ENCODE measurements around the gene STAMBPL1. TPM values are rescaled to one million over a fixed set of nuclear protein-coding genes. Genes with fewer than 3 reads are reported as not detected.
A peak's percentile ranks its signal among the peaks of the same experiment; 100 is the strongest.

Gene STAMBPL1
- total RNA-seq, 1 donor from 2014 or later, result 1.5 TPM

GRCh38 chr10:88957381-88957780 is 77.3 kb downstream of the STAMBPL1 start:
- H3K36me3 Mint-ChIP-seq (ENCODE audit: low read depth, unreplicated experiment), result peaks cover 3% of the 10 kb centered on the region
- TF ChIP-seq EZH2 (IDR thresholded peaks at IDR 0.05; ENCODE audit: insufficient read depth, low read length), result no peak
- TF ChIP-seq, protein P1, sequence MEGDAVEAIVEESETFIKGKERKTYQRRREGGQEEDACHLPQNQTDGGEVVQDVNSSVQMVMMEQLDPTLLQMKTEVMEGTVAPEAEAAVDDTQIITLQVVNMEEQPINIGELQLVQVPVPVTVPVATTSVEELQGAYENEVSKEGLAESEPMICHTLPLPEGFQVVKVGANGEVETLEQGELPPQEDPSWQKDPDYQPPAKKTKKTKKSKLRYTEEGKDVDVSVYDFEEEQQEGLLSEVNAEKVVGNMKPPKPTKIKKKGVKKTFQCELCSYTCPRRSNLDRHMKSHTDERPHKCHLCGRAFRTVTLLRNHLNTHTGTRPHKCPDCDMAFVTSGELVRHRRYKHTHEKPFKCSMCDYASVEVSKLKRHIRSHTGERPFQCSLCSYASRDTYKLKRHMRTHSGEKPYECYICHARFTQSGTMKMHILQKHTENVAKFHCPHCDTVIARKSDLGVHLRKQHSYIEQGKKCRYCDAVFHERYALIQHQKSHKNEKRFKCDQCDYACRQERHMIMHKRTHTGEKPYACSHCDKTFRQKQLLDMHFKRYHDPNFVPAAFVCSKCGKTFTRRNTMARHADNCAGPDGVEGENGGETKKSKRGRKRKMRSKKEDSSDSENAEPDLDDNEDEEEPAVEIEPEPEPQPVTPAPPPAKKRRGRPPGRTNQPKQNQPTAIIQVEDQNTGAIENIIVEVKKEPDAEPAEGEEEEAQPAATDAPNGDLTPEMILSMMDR (IDR thresholded peaks at IDR 0.05; ENCODE audit: insufficient read depth, low read depth, low read length), result no peak
- no peak overlapping the region for H3K9ac ChIP-seq (ENCODE audit: low read length)
- H3K9me3 ChIP-seq (ENCODE audit: insufficient read depth, low read depth, low read length), result no peaks in the 10 kb centered on the region
- no peaks in the 10 kb centered on the region for H3K27me3 ChIP-seq (ENCODE audit: insufficient read depth, low read length)
- H3K4me3 ChIP-seq (ENCODE audit: insufficient read depth, low read depth, low read length), result no peak overlapping the region
- H3K4me2 ChIP-seq (ENCODE audit: low read length), result no peak overlapping the region
- DNase-seq (ENCODE audit: low read depth), result no peak
- no peak overlapping the region for H3K27ac Mint-ChIP-seq (ENCODE audit: unreplicated experiment)
- no peak overlapping the region for H3K4me3 Mint-ChIP-seq (ENCODE audit: unreplicated experiment)
- FAIRE-seq, result peak; percentile 39
- H2AFZ ChIP-seq (ENCODE audit: low read depth, low read length), result no peak overlapping the region
- H3K4me1 ChIP-seq (ENCODE audit: insufficient read depth, low read length), result peaks cover 11% of the 10 kb centered on the region
- H3K27me3 Mint-ChIP-seq (ENCODE audit: low read depth, unreplicated experiment), result no peaks in the 10 kb centered on the region
- H3K4me1 Mint-ChIP-seq (ENCODE audit: low read depth, unreplicated experiment), result peaks cover 3% of the 10 kb centered on the region
- H3K27ac ChIP-seq (ENCODE audit: low read depth, low read length), result no peak overlapping the region
- no peaks in the 10 kb centered on the region for H4K20me1 ChIP-seq (ENCODE audit: insufficient read depth, low read length)
- peaks cover 3% of the 10 kb centered on the region for H3K9me3 Mint-ChIP-seq (ENCODE audit: unreplicated experiment)
- no peaks in the 10 kb centered on the region for H3K79me2 ChIP-seq (ENCODE audit: insufficient read depth, low read length)
- no peaks in the 10 kb centered on the region for H3K36me3 ChIP-seq (ENCODE audit: insufficient read depth, low read length)

GRCh38 chr10:88958721-88959120 is 78.7 kb downstream of the STAMBPL1 start:
- no peak overlapping the region for H3K9ac ChIP-seq (ENCODE audit: low read length)
- TF ChIP-seq EZH2 (IDR thresholded peaks at IDR 0.05; ENCODE audit: insufficient read depth, low read length), result no peak
- TF ChIP-seq, protein P1 (IDR thresholded peaks at IDR 0.05; ENCODE audit: insufficient read depth, low read depth, low read length), result no peak
- DNase-seq (ENCODE audit: low read depth) (no peak), FAIRE-seq (peak; percentile 32)
- H3K79me2 ChIP-seq (ENCODE audit: insufficient read depth, low read length), result no peaks in the 10 kb centered on the region
- no peak overlapping the region for H3K4me3 Mint-ChIP-seq (ENCODE audit: unreplicated experiment)
- no peaks in the 10 kb centered on the region for H3K27me3 Mint-ChIP-seq (ENCODE audit: low read depth, unreplicated experiment)
- H3K9me3 Mint-ChIP-seq (ENCODE audit: unreplicated experiment), result peaks cover under 1% of the 10 kb centered on the region
- H3K4me2 ChIP-seq (ENCODE audit: low read length), result no peak overlapping the region
- no peaks in the 10 kb centered on the region for H3K27me3 ChIP-seq (ENCODE audit: insufficient read depth, low read length)
- peaks cover 5% of the 10 kb centered on the region for H3K36me3 Mint-ChIP-seq (ENCODE audit: low read depth, unreplicated experiment)
- no peak overlapping the region for H2AFZ ChIP-seq (ENCODE audit: low read depth, low read length)
- no peak overlapping the region for H3K4me3 ChIP-seq (ENCODE audit: insufficient read depth, low read depth, low read length)
- no peak overlapping the region for H3K27ac Mint-ChIP-seq (ENCODE audit: unreplicated experiment)
- no peak overlapping the region for H3K27ac ChIP-seq (ENCODE audit: low read depth, low read length)
- no peaks in the 10 kb centered on the region for H3K36me3 ChIP-seq (ENCODE audit: insufficient read depth, low read length)
- H3K4me1 ChIP-seq (ENCODE audit: insufficient read depth, low read length), result no peaks in the 10 kb centered on the region
- peaks cover 3% of the 10 kb centered on the region for H3K4me1 Mint-ChIP-seq (ENCODE audit: low read depth, unreplicated experiment)
- no peaks in the 10 kb centered on the region for H3K9me3 ChIP-seq (ENCODE audit: insufficient read depth, low read depth, low read length)
- H4K20me1 ChIP-seq (ENCODE audit: insufficient read depth, low read length), result no peaks in the 10 kb centered on the region

DNA sequence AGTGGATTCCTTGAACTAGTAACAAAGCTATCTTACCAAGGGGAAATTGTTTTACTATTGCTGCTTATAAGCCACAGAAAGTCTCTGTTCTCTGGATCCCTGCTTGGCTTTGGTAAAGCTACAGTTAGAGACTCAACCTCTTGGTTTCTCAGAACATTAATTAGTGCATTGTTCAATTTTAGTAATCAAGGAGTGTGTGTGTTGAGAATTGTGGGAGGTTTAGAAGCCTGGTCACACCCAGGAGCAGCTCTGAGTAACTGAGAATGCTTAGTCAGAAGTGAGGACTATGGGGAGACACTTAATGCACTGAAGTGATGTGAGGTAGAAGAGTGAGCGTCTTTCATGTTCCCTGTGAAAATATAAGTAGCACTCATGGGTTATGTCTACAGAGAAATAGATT is 80.8 kb downstream of the STAMBPL1 start:
- H3K4me2 ChIP-seq (ENCODE audit: low read length), result no peak overlapping the region
- TF ChIP-seq, protein P1 (IDR thresholded peaks at IDR 0.05; ENCODE audit: insufficient read depth, low read depth, low read length), result no peak
- no peak for TF ChIP-seq EZH2 (IDR thresholded peaks at IDR 0.05; ENCODE audit: insufficient read depth, low read length)
- H3K9me3 ChIP-seq (ENCODE audit: insufficient read depth, low read depth, low read length), result no peaks in the 10 kb centered on the region
- no peak for DNase-seq (ENCODE audit: low read depth)
- no peaks in the 10 kb centered on the region for H3K36me3 ChIP-seq (ENCODE audit: insufficient read depth, low read length)
- H2AFZ ChIP-seq (ENCODE audit: low read depth, low read length), result no peak overlapping the region
- no peaks in the 10 kb centered on the region for H4K20me1 ChIP-seq (ENCODE audit: insufficient read depth, low read length)
- Mint-ChIP-seq H3K9me3 (ENCODE audit: unreplicated experiment) (no peaks in the 10 kb centered on the region), H3K4me3 (ENCODE audit: unreplicated experiment) (no peak overlapping the region), H3K36me3 (ENCODE audit: low read depth, unreplicated experiment) (peaks cover 5% of the 10 kb centered on the region), H3K27me3 (ENCODE audit: low read depth, unreplicated experiment) (no peaks in the 10 kb centered on the region), H3K4me1 (ENCODE audit: low read depth, unreplicated experiment) (peaks cover 9% of the 10 kb centered on the region), H3K27ac (ENCODE audit: unreplicated experiment) (no peak overlapping the region)
- no peaks in the 10 kb centered on the region for H3K79me2 ChIP-seq (ENCODE audit: insufficient read depth, low read length)
- FAIRE-seq, result no peak
- H3K27ac ChIP-seq (ENCODE audit: low read depth, low read length), result no peak overlapping the region
- H3K4me3 ChIP-seq (ENCODE audit: insufficient read depth, low read depth, low read length), result no peak overlapping the region
- no peaks in the 10 kb centered on the region for H3K4me1 ChIP-seq (ENCODE audit: insufficient read depth, low read length)
- H3K9ac ChIP-seq (ENCODE audit: low read length), result no peak overlapping the region
- H3K27me3 ChIP-seq (ENCODE audit: insufficient read depth, low read length), result no peaks in the 10 kb centered on the region

Data from astrocyte (in vitro differentiated cells and primary cell).